Endothelial cell of umbilical vein (primary cell): ENCODE results near the gene HOXB2.
A peak's percentile ranks its signal among the peaks of the same experiment; 100 is the strongest.

ENCODE experiments used
- EZH2 ChIP-seq: IDR thresholded peaks from 2 replicates; pipeline ENCODE4 v1.6.1; 2012; ENCODE audit warnings: borderline replicate concordance, low read depth, mild to moderate bottlenecking, moderate library complexity, low read length, inconsistent platforms; ENCODE audit not compliant: severe bottlenecking
- POLR2A ChIP-seq: IDR thresholded peaks from 2 replicates; pipeline ENCODE4 v1.6.1; 2012; ENCODE audit warnings: low read depth, mild to moderate bottlenecking, control low read depth, low read length
- TF ChIP-seq, protein P1 (sequence below), 2 donors: IDR thresholded peaks; 1 replicate in 1 of 2; 2 replicates in 1 of 2; pipeline ENCODE4 v1.5.1; 2011; ENCODE audit warnings: low read length in 2 of 2, mild to moderate bottlenecking in 2 of 2, moderate library complexity in 2 of 2, control low read depth in 1 of 2, inconsistent platforms in 1 of 2, low read depth in 1 of 2; ENCODE audit not compliant: insufficient read depth in 1 of 2; ENCODE audit errors: extremely low read depth in 1 of 2
- TF ChIP-seq, protein P2 (sequence below): IDR thresholded peaks from 2 replicates; pipeline ENCODE4 v1.6.1; 2011; ENCODE audit not compliant: insufficient read depth, insufficient read length

DNA sequence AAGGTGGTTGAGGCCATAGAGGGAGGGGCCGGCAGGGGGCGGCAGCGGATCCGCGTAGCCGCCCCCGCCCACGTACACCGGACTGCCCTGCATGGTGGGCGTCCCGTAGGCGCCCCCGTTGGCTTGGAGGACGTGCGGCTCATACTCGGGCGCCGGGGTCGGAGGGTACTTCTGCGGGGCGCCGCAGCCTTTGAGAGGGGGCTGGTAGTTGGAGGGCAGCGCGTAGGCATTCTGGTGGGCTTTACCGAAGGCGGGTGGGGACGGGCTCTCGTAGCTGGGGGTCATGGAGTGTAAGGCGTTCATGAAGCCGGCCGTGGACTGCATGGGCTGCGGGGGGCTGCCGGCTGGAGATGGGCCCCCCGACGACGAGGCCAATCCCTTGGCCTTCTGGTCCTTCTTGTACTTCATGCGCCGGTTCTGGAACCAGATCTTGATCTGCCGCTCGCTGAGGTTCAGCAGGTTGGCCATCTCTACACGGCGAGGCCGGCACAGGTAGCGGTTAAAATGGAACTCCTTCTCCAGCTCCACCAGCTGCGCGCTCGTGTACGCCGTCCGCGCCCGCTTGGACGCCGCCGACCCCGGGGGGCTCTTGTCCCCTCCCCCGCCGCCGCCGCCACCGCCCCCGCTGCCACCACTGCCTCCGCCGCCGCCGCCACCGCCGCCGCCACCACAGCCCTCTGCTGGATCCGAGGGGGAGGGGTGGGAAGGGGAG is 5.7 kb upstream of the HOXB2 start:
- TF ChIP-seq EZH2 (no peak), POLR2A (no peak)
- TF ChIP-seq, protein P1, sequence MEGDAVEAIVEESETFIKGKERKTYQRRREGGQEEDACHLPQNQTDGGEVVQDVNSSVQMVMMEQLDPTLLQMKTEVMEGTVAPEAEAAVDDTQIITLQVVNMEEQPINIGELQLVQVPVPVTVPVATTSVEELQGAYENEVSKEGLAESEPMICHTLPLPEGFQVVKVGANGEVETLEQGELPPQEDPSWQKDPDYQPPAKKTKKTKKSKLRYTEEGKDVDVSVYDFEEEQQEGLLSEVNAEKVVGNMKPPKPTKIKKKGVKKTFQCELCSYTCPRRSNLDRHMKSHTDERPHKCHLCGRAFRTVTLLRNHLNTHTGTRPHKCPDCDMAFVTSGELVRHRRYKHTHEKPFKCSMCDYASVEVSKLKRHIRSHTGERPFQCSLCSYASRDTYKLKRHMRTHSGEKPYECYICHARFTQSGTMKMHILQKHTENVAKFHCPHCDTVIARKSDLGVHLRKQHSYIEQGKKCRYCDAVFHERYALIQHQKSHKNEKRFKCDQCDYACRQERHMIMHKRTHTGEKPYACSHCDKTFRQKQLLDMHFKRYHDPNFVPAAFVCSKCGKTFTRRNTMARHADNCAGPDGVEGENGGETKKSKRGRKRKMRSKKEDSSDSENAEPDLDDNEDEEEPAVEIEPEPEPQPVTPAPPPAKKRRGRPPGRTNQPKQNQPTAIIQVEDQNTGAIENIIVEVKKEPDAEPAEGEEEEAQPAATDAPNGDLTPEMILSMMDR (IDR thresholded peaks at IDR 0.05; ENCODE audit: extremely low read depth in 1 of 2, insufficient read depth in 1 of 2, low read depth in 1 of 2, low read length in 2 of 2), result peak; percentile 7 to 20
- TF ChIP-seq, protein P2, sequence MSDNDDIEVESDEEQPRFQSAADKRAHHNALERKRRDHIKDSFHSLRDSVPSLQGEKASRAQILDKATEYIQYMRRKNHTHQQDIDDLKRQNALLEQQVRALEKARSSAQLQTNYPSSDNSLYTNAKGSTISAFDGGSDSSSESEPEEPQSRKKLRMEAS, result no peak
